WI38 (cell line): ENCODE data around the gene KLRB1.

Experiments
- H3K4me3 ChIP-seq: 2 replicates; pipeline ENCODE4 v1.5.1; 2011; ENCODE audit warnings: low read depth, mild to moderate bottlenecking, control low read depth, low read length
- CTCF ChIP-seq: IDR thresholded peaks from 2 replicates; pipeline ENCODE4 v1.5.1; 2012; ENCODE audit warnings: low read depth, mild to moderate bottlenecking, control low read depth, low read length

KLRB1 gene

DNA sequence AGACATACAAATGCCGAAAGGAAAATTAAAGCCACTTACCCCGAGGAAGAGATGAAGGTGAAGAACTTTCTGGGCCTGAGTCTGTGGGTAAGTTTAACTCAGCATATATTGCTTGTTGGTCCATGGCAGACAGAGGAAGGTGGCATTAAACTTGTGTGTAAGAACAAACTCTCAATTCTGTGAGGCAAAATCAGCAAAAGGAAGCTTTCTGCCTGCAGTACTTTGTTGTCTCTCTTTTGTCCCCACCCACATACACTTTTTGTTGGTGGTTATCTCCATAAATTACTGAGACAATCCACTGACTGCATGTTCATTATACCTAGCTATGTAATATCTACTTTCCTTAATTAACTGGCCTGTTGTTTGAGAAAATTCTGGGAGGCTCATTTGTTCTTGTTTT, at the start of gene KLRB1:
TSS of gene KLRB1 (minus strand) at position 201 of the 400 bp plus-strand sequence. CDS start at position 124, 77 bp downstream.
- no peak within 1 kb of the TSS for H3K4me3 ChIP-seq
- no peak for TF ChIP-seq CTCF

DNA sequence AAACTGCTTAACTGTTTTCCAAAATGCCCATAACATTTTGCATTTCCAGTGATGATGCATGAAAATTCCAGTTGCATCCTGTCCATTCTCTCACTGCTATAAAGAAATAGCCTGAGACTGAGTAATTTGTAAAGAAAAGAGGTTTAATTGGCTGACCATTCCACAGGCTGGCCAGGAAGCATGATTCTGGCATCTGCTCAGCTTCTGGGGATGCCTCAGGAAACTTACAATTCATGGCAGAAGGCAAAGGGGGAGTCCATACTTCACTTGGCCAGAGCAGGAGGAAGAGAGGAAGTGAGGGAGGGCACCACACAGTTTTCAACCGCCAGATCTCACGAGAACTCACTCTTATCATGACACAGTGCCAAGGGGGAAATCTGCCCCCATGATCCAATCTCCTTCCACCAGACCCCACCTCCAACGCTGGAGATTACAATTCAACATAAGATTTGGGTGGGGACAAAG, 43.6 kb upstream of the KLRB1 start:
- no peak for TF ChIP-seq CTCF
- H3K4me3 ChIP-seq: peak overlapping the region; percentile 78

- TF ChIP-seq CTCF: no peak
- peak overlapping the region; percentile 78 for H3K4me3 ChIP-seq
Measured at GRCh38 chr12:9650151-9650576, 42.4 kb upstream of the KLRB1 start.

- no peak for TF ChIP-seq CTCF
- H3K4me3 ChIP-seq: peak overlapping the region; percentile 78
Measured at GRCh38 chr12:9649532-9649940, 41.8 kb upstream of the KLRB1 start.

DNA sequence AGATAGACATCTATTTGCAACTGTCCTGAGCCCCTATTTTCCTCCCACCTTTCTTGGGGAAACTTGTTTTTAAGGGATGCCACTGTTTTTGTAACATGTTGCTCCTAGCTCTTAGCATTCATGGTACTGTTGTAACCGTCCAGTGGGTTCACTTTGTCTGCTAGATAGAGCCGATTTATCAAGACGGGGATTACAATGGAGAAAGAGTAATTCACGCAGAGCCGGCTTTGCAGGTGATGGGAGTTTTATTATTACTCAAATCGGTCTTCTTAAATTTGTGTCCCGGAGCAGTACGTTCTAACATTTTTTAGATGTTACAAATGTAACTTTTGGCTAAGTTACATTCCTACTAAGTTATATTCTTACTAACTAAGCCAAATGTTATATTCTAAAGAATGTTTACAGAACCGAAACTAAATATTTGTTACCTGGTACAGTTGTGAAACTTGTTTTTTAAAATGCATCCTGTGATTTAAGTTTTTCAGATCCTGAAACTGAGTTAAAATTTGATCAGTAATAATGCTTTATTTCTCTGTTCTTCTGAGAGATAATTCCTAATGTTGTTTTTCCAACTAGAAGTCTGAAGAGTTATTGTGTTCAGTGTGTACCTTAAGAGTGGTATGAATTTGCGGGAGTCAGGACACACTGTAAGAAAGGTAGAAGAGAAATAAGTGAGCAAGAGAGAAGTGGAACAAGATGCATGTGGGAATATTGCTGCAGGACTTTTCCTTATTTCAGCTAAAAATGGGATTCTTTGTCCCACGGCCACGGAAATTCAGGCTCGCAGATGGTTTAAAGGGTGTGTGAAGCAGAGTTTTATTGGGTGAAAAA, 41.2 kb upstream of the KLRB1 start:
- peak overlapping the region; percentile 78 for H3K4me3 ChIP-seq
- no peak for TF ChIP-seq CTCF

DNA sequence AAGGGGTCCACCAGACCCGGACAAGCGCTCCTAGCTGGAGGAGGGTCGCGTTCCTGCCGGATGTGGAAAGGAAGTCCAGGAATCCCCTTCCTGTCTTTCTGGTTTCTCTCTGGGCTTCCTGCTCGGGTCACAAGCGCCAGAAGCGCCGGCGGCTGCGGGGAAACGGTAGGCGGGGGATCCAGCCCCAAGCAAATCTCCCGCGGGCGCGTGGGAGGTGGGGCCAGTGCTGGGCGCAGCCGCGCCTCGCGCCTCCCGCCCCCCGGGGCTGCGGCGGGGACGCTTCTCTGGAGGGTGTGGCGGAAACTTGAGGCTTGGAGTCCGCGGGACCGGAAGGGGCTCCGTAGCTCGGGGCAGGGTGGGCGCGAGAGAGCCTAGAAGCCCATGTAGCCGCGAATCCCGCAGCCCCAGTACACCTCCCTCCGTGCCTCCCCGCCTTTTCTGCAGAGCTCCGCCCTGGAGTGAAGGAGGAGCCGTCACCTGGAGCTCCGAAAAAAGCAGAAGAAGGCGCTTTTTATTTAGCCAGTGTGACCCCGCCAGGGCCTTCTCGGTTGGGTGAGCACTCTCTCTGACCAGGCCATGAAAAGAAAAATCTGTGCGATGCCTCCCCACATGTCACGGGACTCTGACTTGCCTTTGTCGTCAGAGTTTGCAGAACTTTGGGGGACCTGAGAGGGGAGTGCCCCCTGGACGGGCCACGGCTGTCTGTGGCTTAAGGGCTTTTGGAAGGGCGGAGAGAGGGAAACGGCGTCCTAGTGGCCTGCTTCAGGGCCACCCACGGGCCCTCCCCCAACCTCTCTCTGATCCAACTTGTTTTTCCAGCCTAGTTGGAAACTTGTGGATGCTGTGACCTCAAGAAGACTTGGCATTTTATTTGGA, 40.3 kb upstream of the KLRB1 start:
- no peak for TF ChIP-seq CTCF
- peak overlapping the region; percentile 78 for H3K4me3 ChIP-seq
